GM21381 (cell line): ENCODE measurements around the gene PPP2R2B.

Experiments used
- ATAC-seq: cut with Tn5 transposase; IDR thresholded peaks from one replicate; pipeline ENCODE4 v1.9.1; 2021; ENCODE audit warnings: mild to moderate bottlenecking, moderate library complexity; ENCODE audit not compliant: unreplicated experiment

The PPP2R2B gene

GRCh38 chr5:146878476-146879172, at the start of gene PPP2R2B:
PPP2R2B (minus strand) TSS chr5:146878757.
- ATAC-seq, result peak; percentile 48

DNA sequence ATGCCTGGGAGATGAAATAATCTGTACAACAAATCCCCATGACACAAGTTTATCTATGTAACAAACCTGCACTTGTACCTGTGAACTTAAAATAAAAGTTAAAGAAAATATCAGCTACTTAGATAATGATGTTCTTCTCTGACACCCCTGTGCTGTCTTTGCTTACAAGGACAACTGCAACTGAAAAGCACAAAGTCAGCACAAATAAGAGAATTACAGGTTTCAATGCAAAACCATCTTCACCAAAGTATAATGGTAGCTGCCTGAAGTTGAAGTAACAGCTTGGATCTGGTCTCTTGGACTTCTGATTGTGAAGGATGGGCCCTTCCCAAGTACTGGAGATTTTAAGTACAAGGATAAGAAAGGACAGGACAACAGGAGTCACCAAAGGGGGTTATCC, 45.6 kb upstream of the PPP2R2B start:
- ATAC-seq, result no peak

DNA sequence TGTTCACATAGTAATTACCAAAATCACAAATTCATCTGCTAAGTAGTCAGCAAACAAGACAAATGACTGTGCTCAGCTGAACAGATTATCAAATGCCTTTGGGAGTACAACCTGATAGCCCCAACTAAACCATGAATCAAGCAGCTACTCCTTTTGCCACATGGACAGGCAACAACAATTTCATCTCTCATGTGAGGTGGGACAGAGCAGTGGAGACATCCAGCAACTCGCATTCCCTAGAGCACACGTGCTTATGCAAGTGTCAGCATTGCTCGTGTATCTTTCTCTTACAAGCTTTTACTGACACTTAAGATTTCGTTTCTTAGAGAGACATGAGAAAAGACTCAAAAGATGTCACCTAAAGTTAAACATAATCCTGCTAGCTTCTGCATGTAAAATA, 42.7 kb upstream of the PPP2R2B start:
- ATAC-seq, result no peak

DNA sequence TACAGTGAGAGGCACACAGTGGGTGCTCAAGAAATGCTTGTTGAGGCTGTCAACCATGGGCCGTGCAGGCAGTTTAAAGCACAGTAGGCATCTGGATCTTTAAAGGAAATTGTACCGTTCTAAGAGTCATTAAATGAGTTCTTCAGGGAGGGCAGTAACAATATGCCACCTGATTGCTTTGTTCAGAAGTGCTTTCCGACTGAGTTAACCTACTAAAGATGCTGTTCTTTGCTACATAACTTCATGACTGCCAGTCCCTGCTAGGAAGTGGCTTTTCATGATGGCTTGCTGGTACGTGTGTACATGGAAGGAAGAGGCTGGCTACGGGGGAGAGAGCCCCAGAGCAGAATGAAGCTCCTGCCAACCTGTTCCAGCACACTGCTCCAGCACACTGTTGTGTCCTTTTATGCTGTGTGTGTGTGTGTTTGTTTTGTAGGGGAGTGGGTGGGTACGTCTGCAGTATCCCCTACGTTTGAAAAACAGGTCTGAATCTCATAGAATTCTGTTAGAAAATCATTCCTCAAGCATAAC, 41.9 kb upstream of the PPP2R2B start:
- no peak for ATAC-seq

DNA sequence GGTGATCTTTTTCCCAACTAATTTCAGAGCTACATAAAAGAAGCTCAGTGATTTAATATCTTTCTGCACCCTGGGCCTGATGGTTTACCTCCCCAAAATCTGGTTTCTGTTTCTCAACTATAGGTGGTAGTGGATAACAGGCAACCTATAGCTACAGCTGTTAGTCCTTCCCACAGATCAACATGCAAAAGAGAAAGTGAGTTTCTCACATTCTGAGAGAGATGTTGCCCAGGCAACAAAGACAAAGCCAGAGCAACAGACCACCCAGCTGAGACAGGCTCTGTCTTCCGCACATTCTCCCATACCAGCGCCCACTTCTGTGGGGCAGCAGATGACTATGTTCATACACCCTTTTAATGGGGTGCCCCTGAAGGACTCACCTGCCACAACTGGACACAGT, 40.7 kb upstream of the PPP2R2B start:
- no peak for ATAC-seq

DNA sequence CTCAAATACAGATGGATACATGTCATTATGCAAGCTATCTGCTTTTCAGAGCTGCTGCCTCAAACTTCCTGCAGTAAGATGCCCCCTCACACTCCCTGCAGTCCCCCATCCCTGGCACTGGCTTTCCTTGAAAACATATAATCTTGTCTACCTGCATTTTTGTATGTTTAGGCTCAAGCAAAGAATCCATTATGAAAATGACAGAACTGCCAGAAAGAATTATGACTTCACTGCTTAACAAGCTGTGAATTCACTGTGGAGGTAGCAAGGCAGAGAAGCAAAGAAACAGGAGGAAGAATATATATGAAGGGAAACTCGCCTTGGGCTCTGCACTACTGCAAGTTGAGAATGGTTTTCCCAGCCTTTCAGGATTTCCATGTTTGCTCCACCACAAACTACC, 39.4 kb upstream of the PPP2R2B start:
- no peak for ATAC-seq

- no peak for ATAC-seq
Measured at GRCh38 chr5:146912874-146913273, 34.3 kb upstream of the PPP2R2B start.

GRCh38 chr5:146910239-146910638, 31.7 kb upstream of the PPP2R2B start:
- no peak for ATAC-seq

- no peak for ATAC-seq
Measured at GRCh38 chr5:146909255-146910068, 30.9 kb upstream of the PPP2R2B start.

DNA sequence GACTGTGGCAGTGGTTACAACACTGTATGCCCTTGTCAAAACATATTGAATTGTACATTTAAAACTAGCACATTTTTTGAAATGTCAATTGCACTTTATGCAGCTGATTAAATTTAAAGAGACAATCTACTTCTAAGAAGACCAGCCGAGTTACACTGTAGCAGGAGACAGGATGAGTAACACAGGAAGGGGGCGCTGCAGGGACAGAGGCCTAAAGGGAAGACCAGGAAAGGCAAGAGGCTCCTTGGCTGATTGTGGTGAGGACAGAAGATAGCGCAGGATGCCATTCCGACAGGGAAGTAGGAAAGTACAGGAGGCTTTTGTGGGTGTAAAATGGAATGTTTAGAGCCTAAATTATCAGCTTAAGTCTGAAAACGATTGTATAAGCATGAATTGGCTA, 28.2 kb upstream of the PPP2R2B start:
- ATAC-seq, result no peak

GRCh38 chr5:146904890-146905289, 26.3 kb upstream of the PPP2R2B start:
- no peak for ATAC-seq

- ATAC-seq, result no peak
Measured at GRCh38 chr5:146903789-146904188, 25.2 kb upstream of the PPP2R2B start.

DNA sequence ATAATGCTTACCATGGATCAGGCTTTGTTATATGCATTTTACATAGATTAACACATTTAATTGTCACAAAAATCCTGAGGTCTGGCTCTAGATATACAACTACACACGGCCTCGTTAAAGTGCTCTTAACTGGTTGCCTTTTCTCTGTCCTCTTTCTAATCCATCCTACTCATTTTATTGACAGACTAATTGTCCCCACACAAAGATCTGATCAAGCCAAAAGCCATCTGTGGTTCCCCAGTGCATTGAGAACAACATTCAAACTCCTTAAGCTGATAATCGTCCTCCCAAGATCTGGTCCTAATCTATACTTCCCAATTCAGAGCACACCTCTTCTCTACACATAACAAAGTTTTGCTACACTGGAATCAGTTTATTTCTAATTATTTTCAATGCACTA, 23.9 kb upstream of the PPP2R2B start:
- no peak for ATAC-seq

DNA sequence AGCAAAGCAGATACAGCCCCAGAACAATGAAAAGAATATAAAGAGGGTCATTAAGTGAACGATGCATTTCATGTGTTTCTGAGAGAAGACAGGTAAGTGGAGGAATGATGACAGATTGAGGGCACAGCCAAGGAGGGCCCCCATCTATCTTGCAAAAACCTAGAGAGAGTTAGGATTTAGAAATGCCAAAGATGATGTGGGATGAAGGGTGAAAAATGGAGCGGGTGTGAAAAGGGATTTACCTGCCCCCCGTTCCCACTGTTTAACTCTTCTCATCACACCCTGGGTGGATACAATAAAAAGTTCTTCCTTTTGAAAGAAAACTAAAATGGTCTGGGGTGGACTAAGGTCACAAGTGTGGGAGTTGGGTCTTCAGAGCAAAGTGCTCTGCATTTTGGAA, 18.5 kb upstream of the PPP2R2B start:
- ATAC-seq, result no peak

DNA sequence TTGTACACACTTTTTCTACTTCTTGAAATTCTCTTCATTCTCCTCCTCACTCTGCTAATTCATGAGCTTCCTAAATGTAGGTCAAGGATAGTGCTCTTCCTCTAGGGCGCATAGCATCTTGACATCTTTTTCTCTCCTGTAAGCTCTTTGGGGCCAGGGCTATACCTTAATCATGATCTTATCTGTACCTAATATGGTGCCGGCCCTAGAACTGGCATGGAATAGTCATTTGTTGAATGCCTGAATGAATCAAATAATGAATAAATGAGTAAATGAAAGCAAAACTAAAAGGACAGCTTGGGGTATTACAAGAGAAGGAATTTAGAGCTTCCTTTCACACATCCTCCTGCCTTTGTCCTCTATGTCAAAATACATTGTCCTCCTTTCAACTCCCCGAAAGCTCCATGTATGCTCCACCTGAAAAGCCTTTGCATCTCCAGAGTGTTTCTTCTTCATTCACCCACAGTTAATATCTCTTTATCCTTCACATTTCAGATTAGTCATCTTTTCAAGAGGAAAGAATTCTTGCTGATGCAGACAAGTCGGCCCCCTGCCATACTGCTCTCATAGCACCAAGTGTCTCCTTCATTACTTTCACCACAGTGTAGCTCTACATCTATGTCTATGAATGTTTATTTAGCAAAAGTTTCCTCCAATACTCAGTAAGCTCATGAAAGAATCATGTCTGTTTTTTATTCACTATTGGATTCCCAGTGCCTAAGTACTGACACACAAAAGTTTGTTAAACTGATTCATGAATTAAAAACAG, 16.4 kb upstream of the PPP2R2B start:
- ATAC-seq, result no peak

DNA sequence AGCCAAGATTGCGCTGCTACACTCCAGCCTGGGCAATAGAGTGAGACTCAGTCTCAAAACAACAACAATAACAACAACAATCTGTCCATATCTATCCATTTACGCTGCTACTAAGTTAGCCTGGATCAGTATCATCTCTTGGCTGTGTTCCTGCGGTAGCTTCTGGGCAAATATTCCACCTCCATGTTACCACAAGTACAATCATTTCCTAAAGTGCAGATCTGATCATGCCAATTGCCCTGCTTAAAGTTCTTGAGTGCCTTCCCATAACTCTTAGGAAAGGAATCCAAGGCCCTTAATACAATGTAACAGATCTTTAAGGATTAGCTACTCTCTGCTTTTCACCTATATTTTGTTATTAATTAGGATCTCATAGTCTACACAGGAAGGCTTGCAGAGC, 15.4 kb upstream of the PPP2R2B start:
- no peak for ATAC-seq

DNA sequence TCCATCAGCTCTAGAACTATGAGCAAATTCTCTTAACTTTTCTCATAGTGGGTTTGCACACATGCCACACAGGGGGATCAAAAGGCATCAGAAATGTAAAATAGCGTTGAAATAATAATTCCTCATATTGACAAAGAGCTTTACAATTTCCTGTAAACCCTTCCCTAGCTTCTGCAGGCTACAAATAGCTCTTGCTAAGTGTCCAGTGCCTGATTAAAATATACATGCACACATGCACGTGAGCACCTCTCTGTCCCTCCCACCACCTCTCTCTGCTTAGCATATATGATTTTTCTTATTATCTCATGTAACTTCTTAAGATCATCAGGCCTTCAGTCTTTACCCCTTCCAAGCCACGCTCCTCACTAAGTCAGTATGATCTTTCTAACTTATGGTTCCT, 13.7 kb upstream of the PPP2R2B start:
- ATAC-seq, result no peak

DNA sequence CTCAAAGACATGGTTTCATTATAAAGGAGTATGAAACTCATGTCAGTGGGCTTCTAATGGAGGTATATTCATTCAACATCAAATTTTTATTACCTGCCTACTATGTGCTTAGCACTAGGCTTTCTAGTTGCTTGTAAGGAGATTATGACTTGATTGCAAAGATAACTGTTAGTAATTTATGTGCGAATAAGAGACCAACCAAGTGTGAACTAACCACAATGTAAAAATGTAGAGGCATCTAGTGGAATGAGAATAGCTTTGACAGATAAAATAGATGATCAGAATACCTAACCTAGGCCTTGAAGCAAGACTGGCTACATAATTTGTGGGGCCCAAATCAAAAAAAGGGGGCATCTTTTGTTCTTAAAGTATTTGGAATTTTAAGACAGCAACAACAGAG, 13.0 kb upstream of the PPP2R2B start:
- ATAC-seq, result no peak

- ATAC-seq, result no peak
Measured at GRCh38 chr5:146890731-146891440, 12.3 kb upstream of the PPP2R2B start.

GRCh38 chr5:146890066-146890465, 11.5 kb upstream of the PPP2R2B start:
- no peak for ATAC-seq

- no peak for ATAC-seq
Measured at GRCh38 chr5:146889169-146889568, 10.6 kb upstream of the PPP2R2B start.
